ENCODE measurements around the gene IVD.
A peak's percentile ranks its signal among the peaks of the same experiment; 100 is the strongest.

Gene IVD

GRCh38 chr15:40379374-40379773, 26.2 kb upstream of the IVD start:
- DNase-seq = no peak

GRCh38 chr15:40379853-40380252, 25.7 kb upstream of the IVD start:
- DNase-seq = peak; percentile 36

GRCh38 chr15:40380636-40381035, 25.0 kb upstream of the IVD start:
- no peak for DNase-seq

GRCh38 chr15:40381818-40382529, 23.6 kb upstream of the IVD start:
- no peak for DNase-seq

GRCh38 chr15:40382580-40383456, 22.8 kb upstream of the IVD start, which contains the start of gene KNSTRN:
KNSTRN (plus strand) TSS chr15:40382721; CDS start chr15:40382836, 115 bp downstream.
- DNase-seq = peak; percentile 64

- no peak for DNase-seq
These were observed 19.1 kb upstream of the IVD start for GRCh38 chr15:40386480-40386879.

GRCh38 chr15:40388941-40389823, 16.4 kb upstream of the IVD start:
- no peak for DNase-seq

GRCh38 chr15:40389824-40390595, 15.6 kb upstream of the IVD start:
- no peak for DNase-seq

GRCh38 chr15:40392986-40393948, 12.3 kb upstream of the IVD start:
- no peak for DNase-seq

- DNase-seq = no peak
These were observed 7.7 kb upstream of the IVD start for GRCh38 chr15:40397688-40398412.

GRCh38 chr15:40398413-40398873, 7.2 kb upstream of the IVD start:
- no peak for DNase-seq

- no peak for DNase-seq
These were observed 6.2 kb upstream of the IVD start for GRCh38 chr15:40399370-40399769.

- no peak for DNase-seq
These were observed 1.9 kb downstream of the IVD start for GRCh38 chr15:40407330-40407990.

GRCh38 chr15:40409366-40409765, 3.8 kb downstream of the IVD start:
- DNase-seq = no peak

- no peak for DNase-seq
These were observed 4.9 kb downstream of the IVD start for GRCh38 chr15:40410476-40410875.

GRCh38 chr15:40412095-40412759, 6.6 kb downstream of the IVD start:
- no peak for DNase-seq

- no peak for DNase-seq
These were observed 7.4 kb downstream of the IVD start for GRCh38 chr15:40413036-40413435.

- no peak for DNase-seq
These were observed 9.2 kb downstream of the IVD start for GRCh38 chr15:40414816-40415215.

GRCh38 chr15:40415226-40415625, 9.6 kb downstream of the IVD start:
- no peak for DNase-seq

Data from 8988T (cell line).